Left colon (tissue), 2 donors: ENCODE data around the gene RPS6KA3. TPM values are rescaled to one million over a fixed set of nuclear protein-coding genes. Genes with fewer than 3 reads are reported as not detected.
A peak's percentile ranks its signal among the peaks of the same experiment; 100 is the strongest.

Experiments
- ATAC-seq: fragments of 200-7000 bp; cut with Tn5 transposase; one replicate; pipeline ENCODE4 v1.9.1; 2020; ENCODE audit warnings: mild to moderate bottlenecking, moderate library complexity
- DNase-seq, 2 donors: peaks; one replicate each; pipeline ENCODE4 v3.0.0-alpha.2; 2020
- intact Hi-C, 2 donors: fragments of 100-400 bp; cut with DNase I in 1 of 2; cut with micrococcal nuclease in 1 of 2; formaldehyde crosslinking; loops; one replicate each; pipeline versions ENCODE4 v1.11.2 to v1.14.0; 2022; cut with DNase I, micrococcal nuclease
- long read RNA-seq: library from polyadenylated mRNA; unstranded; transcript quantifications from one replicate; pipeline ENCODE4 v2.0.0, GENCODE V29; 2021
- total RNA-seq, 2 donors: library from RNA; stranded (reverse); fragmentation: NEBNext Ultra II Directional; extraction: Animal tissue kit (Norgen Biotek cat#: 25700); gene quantifications; one replicate each; pipeline ENCODE4 v1.2.1, GENCODE V29; 2021
- donor health status: DM: no; HTN: no; CAD: no.
- donor health status: DM: yes; HTN: yes; CAD: no.

The RPS6KA3 gene
- 10 to 100 TPM; 88.6 to 93.7 TPM for total RNA-seq
- long read RNA-seq, full-length matches to known transcripts = 35 of 65 reads
- long read RNA-seq, partial matches to known transcripts = 14 of 65 reads
- long read RNA-seq, other reads (novel, unspliced or antisense) = 16 of 65 reads

DNA sequence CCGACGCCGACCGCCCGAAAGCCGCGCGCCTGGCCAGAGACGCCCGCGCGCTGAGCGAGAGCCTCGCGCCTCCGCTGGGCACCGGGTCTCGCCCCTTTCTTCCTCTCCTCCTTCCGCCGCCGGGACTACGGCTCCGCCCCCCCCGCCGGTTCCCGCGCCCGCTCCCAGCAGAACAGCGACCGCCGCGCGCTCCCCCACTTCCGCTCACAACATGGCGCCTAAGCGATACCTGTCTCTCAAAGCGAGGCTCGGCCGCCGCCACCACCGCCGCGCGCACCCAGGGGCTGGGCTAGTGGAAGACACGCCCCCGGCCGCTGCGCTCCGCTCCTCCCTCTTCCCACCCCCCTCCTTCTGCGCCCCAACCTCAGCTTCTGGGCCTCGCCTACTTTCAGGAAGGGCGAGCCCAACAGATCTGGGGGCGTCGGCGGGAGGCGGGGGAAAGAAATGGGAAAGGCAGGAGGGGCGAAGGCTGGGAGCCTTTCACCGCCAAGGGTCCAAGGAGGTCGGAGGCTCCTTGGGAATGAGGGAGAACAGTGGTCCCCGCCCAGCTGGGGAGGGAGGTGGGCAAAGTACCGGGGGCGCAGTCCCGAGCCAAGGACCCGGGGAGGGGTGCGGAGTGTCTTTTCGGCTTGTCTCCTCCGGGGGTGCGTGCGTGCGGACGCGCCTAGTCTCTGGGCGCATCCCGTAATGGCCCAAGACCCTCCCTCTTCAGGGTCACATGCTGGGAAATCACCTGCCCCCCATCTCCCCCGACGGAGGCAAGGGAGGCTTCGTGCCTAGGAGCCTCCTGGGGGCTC, at the start of gene RPS6KA3:
Gene RPS6KA3, minus strand, starts transcription at position 100 of the 797 bp plus-strand sequence. CDS start 277 bp downstream, outside the sequence.
- peak; percentile 89 for ATAC-seq
- DNase-seq = peak; percentile 91 to 92
- intact Hi-C loops = loop anchor here in 1 of 2 donors (10.0 kb wide), 1 partner anchor 108 kb away; no protein-coding TSS in a partner anchor

DNA sequence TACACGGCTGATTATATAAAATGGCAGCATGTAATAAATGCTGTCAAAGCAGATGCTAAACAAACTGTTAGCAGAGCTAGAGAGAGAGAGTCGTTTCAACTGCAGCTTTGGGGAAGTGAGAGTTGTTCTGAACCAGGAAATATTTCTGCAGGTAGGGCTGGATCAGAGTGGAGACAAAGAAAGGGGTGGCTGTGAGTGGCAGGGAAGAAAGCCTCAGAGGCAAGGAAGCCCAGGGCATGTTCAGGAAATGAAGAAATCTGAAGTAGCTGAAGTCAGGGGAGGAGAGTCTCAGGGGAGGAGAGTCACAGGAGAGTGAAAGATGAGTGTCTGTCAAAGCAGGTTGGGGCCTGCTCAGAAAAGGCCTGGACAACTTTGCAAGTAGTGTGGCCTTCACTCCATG, 48.4 kb upstream of the RPS6KA3 start:
- intact Hi-C loops = no loop called here
- no peak for DNase-seq
- ATAC-seq = peak; percentile 81

DNA sequence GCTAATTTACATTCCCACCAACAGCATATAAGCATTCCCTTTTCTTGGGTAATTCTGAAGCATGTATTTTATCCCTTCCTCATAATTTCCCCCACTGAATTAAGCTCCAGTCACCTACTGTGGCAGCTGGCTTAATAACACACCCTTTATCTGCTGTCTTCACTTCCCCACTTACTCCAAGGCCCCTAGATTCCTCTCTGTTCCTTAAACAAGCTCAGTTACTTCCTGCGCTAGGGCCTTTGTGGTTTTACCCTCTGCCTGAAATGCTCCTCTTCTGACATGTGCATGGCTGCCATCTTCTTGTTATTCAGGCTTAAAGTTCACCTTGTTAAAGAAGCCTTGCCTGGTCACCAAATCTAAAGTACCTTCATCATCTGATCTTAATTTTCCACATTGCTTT, 47.2 kb upstream of the RPS6KA3 start:
- ATAC-seq = no peak
- no peak for DNase-seq
- intact Hi-C loops = no loop called here

DNA sequence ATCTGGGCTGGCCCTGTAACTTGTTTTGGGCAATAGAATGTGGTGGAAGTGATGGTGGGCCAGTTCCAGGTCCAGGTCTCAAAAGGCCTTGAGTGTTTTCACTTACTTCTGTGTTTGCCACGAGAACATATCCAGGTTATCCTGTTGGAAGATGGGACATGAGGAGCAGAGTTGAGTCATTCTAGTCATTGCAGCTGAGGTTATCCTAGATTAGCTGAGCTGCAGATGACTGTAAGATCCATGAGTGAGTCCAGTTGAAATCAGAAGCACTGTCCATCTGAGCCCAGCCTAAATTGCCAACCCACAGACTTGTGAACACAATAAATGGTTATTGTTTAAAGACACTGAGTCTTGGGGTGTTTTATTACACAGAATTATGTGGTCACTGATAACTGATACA, 45.3 kb upstream of the RPS6KA3 start:
- intact Hi-C loops = no loop called here
- DNase-seq (no peak), ATAC-seq (no peak)

DNA sequence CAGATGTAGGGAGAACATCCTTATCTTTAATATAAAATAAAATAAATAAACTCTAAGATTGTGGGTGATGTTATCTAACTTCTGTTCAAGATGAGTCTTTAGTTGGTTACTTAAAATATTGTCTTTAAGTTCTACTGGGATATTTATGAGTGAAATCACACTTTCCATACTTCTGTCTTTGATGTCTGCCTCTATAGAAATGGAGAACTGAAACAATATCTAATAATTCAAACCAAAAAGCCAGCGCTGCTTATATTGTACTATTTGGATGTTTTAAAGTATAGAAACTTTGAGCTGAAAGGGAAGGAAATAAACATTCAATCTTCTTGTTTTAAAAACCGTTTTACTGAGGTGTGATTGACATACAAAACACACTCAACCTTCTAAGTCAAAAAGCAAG, 44.8 kb upstream of the RPS6KA3 start:
- DNase-seq (no peak), ATAC-seq (no peak)
- intact Hi-C loops = no loop called here

DNA sequence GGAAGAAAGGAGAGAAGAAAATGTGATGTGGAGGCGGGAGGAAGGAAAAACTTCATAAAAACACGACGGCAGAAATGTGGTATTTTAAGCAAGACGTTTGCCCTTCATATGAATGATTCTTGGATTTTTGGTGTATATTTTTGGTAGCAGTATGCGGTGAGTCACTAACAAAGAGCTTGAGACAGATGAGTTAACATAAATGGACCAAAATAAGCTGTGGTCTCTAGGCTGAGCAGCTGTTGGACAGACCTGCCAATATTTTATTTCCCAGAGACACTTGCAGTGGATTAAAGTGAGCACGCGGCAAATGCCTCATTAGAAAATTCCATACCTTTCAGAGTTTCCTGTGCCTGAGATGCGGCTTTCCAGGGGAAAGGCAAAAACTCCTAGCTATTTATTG, 43.1 kb upstream of the RPS6KA3 start:
- intact Hi-C loops = no loop called here
- ATAC-seq (no peak), DNase-seq (no peak)

DNA sequence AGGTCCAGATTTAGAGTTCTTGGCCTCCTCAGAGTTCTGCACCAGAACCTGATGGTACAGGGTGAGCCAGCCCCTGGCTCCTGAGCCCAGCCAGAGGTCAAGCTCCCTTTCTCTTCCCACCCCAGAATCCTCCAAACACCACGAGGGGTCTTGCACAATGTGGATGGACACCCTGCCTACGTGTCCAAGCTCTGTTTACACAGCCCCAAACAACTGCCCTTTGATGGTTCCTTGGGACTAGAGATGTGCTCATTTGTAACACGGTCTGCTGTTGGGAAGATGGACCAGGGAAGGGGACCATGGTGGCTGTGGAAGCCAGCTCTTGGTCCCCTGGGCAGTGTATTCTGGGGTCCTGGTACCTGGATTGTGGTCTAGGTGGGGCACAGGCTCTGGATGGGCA, 40.0 kb upstream of the RPS6KA3 start:
- intact Hi-C loops = no loop called here
- DNase-seq (no peak), ATAC-seq (no peak)

DNA sequence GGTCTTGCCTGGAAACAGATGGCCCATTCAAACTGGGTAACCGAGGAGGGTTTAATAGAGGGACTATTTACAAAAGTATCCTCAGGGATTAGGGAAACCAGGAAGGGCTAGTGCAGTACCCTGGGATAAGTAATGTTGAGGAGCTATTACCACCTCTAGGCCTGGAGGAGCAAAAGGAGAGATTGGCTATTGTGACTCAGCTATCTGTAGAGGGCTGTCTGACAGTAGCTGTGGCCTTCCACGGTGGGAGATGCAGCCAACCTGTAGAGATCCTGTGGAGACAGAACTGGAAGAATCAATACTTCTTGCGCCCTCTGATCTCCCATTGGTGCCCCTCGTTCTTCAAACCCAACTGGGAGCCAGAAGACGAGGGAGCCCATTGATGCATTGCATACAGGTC, 34.1 kb upstream of the RPS6KA3 start:
- DNase-seq = no peak
- no peak for ATAC-seq
- intact Hi-C loops = no loop called here

DNA sequence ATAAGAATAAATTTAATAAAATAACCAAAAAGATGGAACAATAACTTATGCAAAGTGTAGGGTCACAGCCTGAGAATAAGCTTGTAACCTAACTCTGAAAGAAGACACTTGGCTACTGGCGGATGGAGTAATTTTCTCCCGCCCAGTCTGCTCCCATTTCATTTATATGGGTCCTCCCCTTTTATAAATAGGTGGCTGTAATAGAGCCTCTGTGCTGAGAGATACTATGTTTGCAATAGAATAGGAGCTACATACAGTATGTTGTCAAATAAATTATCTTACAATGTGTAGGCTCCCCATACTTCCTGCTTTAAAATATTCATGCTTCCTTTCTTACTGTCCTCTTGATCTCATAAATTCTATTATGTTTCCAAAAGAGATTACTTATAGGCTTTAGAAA, 28.2 kb upstream of the RPS6KA3 start:
- ATAC-seq (peak; percentile 71), DNase-seq (no peak)
- intact Hi-C loops = no loop called here

DNA sequence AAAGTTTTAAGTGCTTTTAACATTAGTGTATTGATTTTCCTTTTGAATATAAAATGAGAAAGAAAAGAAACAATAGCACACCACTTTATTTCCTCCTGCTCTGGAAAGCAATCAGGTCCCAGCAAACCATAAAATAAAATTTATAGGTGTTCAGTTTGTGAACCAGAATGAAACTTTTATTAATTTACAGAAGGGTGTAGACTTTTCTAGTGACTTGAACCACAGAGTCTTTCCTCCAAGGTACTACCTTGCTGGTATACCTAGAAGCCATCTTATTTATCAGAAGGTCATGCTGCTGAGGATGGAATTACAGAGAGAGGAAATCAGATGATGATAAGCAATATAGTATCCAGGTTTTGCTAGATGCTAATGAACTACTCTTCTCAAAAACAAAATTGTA, 27.6 kb upstream of the RPS6KA3 start:
- intact Hi-C loops = no loop called here
- ATAC-seq = peak; percentile 89
- no peak for DNase-seq

DNA sequence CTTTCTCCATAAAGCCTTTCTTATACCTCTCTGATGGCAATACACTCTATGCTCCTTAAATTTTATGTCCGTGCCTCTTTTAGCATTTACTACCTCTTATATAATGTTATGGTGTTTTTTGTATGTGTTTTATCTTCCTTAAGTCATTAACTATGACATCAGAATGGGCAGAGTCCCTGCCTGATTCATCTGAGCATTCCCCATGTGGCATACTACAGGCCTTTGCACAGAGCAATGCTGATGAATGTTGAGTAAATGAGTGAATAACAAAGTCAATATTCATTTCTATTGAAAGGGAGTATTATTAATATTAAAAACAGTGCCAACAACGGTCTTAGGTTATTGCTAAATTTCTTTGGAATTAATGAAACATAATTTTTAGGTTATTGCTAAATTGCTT, 18.8 kb upstream of the RPS6KA3 start:
- DNase-seq = no peak
- peak; percentile 77 for ATAC-seq
- intact Hi-C loops = no loop called here

DNA sequence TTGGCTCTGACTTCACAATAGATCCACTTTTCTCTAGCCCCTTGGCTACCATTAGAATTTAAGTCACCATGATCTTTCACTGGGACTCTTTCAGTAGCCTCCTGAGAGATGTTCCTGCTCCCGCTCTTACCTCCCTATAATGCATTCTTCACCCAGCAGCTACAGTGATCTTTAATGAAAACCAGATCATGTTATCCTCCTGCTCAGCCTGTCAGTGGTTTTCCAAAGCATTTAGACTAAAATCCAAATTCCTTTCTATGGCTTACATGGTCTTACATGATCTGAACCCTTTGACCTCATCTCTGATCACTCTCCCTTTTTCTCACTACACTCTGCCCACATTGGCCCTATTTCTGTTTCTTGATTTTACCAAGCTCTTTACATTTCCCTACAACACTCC, 18.3 kb upstream of the RPS6KA3 start:
- DNase-seq (no peak), ATAC-seq (no peak)
- intact Hi-C loops = no loop called here

DNA sequence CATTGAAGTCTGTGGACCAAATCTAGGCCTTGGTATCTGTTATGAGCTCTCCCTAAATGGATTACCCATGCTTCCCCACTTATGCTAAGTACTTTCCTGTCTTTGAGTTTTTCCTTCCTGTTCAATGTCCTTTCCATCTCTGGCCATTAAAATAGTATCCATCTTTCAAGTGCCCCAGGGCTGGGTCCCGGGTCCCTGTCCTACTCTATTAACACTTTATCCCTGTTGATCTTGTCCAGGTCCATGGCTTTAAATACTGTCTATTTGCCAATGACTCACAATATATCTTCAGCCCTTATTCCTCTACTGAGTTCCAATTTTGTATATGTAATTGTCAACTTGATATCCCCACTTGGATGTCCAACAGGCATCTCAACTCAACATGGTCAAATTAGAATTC, 17.7 kb upstream of the RPS6KA3 start:
- ATAC-seq = no peak

DNA sequence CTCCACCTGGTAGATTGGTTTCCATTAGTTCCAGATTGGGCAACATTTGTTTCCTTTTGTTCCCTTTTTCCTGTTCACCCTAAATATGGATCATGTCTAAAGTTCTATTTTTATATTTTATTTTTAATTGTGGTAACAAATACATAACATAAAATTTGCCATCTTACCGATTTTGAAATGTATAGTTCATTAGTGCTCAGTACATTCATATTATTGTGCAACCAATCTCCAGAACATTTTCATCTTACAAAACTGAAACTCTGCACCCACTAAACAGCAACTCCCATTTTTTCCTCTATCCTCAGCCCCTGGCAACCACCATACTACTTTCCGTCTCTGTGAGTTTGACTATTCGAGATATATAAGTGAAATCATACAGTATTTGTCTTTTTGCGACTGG, 14.2 kb upstream of the RPS6KA3 start:
- ATAC-seq (no peak), DNase-seq (no peak)
- intact Hi-C loops = no loop called here

More for the DNA sequence above, 17.7 kb upstream of the RPS6KA3 start:
- no peak for DNase-seq
- intact Hi-C loops = no loop called here

DNA sequence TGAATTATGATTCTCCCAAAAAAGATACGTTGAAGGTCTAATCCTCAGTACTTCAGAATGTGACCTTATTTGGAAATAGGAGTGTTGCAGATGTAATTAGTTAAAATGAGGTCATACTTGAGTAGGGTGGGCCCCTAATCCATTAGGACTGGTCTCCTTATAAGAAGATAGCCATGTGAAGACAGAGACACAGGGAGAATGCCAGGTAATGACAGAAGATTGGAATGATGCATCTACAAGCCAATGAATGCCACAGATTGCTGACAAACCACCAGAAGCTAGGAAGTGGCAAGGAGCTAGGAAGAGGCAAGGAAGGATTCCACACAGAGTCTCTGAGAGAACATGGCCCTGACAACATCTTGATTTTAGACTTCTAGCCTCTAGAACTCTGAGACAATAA, 7.4 kb upstream of the RPS6KA3 start:
- ATAC-seq = no peak

DNA sequence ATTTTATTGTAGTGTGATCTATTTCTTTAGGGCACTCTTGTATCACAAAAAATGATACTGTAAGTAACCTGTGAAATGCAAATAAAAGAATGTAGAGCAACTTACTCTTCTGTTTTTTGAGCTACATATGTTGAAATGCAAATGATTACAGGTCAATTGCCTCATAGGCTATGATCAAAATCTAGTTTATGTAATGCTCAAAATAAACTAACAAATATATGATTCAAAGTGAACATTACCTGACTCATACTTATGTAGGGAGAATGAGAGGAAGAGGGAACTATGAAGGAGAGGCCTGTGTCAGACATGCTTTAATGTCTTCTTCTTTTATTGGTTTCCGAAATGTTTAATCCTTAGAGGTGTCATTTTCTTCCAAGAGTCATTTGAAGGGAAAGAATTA, 5.0 kb upstream of the RPS6KA3 start:
- intact Hi-C loops = no loop called here
- no peak for DNase-seq
- no peak for ATAC-seq

More for the DNA sequence above, 7.4 kb upstream of the RPS6KA3 start:
- DNase-seq = no peak
- intact Hi-C loops = no loop called here

DNA sequence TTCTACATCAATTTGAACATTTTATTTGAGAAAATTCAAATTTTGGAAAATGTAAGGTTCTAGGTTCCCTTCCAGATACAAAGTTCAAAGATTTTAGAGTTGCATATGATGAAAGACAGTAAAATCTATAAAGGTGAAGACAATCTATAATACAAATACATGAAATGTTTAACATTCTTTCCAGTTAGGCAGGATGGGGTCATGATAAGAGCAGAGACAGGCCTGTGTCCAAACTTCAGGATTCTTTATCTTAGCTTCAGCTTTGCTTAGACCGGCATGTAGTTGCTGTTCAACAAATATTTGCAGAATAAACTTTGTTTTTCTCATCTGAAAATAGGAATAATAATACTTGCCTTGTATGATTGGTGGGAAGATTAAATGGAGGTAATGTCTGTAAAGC, 4.5 kb upstream of the RPS6KA3 start:
- intact Hi-C loops = no loop called here

DNA sequence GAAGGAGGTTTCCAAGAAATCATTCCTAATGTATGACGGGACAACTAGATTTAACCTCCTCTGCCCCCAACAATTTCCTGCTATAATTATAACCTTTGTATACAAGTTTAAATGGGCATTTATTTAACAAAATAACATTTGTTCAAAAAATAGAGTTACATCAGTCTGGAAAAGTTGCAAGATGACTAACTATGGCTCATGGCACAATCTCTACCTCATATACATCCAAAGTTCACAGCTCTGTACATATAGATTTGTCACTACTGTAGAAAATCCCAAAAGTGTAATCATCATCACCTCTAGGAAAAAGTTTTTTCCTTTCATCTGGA, 3.8 kb upstream of the RPS6KA3 start:
- ATAC-seq (no peak), DNase-seq (no peak)
- intact Hi-C loops = no loop called here

More for the DNA sequence above, 4.5 kb upstream of the RPS6KA3 start:
- DNase-seq = no peak
- no peak for ATAC-seq

DNA sequence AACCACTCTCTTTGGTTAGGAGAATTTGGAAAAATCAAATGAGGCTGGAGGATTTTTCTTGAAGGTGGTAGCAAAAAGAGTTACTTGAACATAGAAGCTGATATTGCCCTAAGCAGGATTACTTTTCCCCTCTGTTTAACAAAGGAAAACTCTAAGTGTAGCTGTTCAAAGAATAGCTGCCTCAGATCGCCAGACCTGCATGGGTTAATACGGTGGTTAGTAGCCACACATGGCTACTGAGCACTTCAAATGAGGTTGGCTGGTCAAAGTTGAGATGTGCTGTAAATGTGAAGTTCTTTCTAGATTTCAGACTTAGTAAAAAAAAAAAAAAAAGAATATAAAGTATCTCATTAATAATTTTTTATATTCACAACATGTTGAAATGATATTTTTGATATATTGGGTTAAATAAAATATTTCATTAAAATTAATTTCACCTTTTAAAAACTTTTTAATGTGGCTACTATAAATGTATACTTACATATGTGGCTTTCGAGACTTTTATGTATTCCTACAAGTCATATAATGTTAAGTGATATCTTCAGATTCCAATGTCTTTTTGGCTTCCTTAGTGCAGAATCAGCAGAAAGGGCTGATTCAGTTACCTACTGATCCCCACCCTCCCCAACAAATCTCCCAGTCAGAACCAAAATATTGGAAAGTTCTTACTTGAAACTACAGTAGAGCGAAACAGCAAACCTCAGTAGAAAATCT, 3.3 kb upstream of the RPS6KA3 start:
- DNase-seq = no peak
- no peak for ATAC-seq
- intact Hi-C loops = loop anchor here in 1 of 2 donors (10.0 kb wide), 1 partner anchor 105 kb away; no protein-coding TSS in a partner anchor
